Activated CD8-positive, alpha-beta T cell treated with anti-CD3 and anti-CD28 coated beads, Interleukin-2, amount 10 ng/mL, durations not matched to agents 7 days and 5 days (primary cell): Measurements from ENCODE around the gene RPL10. TPM values are rescaled to one million over a fixed set of nuclear protein-coding genes. Genes with fewer than 3 reads are reported as not detected.

Experiments used
- ATAC-seq: fragments of 150-1000 bp; cut with Tn5 transposase; one replicate; pipeline ENCODE4 v1.10.0; 2021; ENCODE audit warnings: moderate library complexity
- CTCF ChIA-PET: fragments of 350-600 bp; sonication (Branson Sonifier 250); formaldehyde crosslinking; loops from one replicate; lab custom pipeline; 2021; ENCODE audit warnings: antibody characterized with exemption; lab: Charles Lee
- POLR2A ChIA-PET: fragments of 350-600 bp; sonication (Branson Sonifier 250); formaldehyde crosslinking; loops from one replicate; lab custom pipeline; 2021; ENCODE audit warnings: antibody characterized with exemption; lab: Charles Lee
- DNase-seq: peaks from one replicate; pipeline ENCODE4 v3.0.0-alpha.2; 2020
- H3K27ac Mint-ChIP-seq: one replicate; pipeline ENCODE4 v1.8.0; 2021; ENCODE audit warnings: mild to moderate bottlenecking, mixed read lengths
- H3K27me3 Mint-ChIP-seq: one replicate; pipeline ENCODE4 v1.8.0; 2021; ENCODE audit warnings: low read depth, mixed read lengths
- H3K36me3 Mint-ChIP-seq: one replicate; pipeline ENCODE4 v1.8.0; 2021; ENCODE audit warnings: low read depth, mixed read lengths
- H3K4me1 Mint-ChIP-seq: one replicate; pipeline ENCODE4 v1.8.0; 2021; ENCODE audit warnings: low read depth, mixed read lengths
- H3K4me3 Mint-ChIP-seq: one replicate; pipeline ENCODE4 v1.8.0; 2021; ENCODE audit warnings: mild to moderate bottlenecking, mixed read lengths
- H3K9me3 Mint-ChIP-seq: one replicate; pipeline ENCODE4 v1.8.0; 2022; ENCODE audit warnings: mixed read lengths; ENCODE audit not compliant: insufficient read depth
- total RNA-seq, 2 experiments: library from RNA; stranded (reverse); gene quantifications; one replicate each; pipeline ENCODE4 v1.2.3, GENCODE V29; 2021

Gene RPL10
- total RNA-seq, 2 experiments from 2014 or later, result 2,758 to 2,862 TPM

DNA sequence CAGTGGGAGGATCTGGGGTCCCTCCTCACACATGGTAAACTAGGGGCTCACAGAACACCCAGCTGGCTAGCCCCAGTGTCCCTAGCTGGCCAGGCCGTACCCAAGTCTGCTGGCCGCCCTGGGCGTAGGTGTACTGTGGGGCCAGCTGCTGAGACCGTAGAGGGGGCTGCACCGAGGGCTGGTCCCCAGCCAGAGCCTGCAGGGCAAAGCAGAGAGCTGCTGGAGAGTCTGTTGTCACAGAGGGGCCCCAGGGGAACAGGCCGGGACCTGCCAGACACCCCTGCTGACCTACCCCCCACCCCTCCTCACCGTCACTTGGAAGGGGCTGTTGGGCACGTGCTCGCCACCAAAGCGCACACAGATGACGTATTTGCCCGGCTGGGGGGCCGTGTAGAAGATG lies 43.7 kb upstream of the RPL10 start:
- H3K9me3 Mint-ChIP-seq, result no peaks in the 10 kb centered on the region
- DNase-seq (no peak), ATAC-seq (no peak)
- H3K27me3 Mint-ChIP-seq, result no peaks in the 10 kb centered on the region
- peaks cover 40% of the 10 kb centered on the region for H3K36me3 Mint-ChIP-seq
- no peak overlapping the region for H3K27ac Mint-ChIP-seq
- POLR2A ChIA-PET, result interaction anchor here (0.7 kb wide), 1 partner anchor 19 kb away, joined by 3 read pairs; no protein-coding TSS in a partner anchor
- no peak overlapping the region for H3K4me3 Mint-ChIP-seq
- CTCF ChIA-PET, result no interaction called here
- H3K4me1 Mint-ChIP-seq, result peaks cover 65% of the 10 kb centered on the region

DNA sequence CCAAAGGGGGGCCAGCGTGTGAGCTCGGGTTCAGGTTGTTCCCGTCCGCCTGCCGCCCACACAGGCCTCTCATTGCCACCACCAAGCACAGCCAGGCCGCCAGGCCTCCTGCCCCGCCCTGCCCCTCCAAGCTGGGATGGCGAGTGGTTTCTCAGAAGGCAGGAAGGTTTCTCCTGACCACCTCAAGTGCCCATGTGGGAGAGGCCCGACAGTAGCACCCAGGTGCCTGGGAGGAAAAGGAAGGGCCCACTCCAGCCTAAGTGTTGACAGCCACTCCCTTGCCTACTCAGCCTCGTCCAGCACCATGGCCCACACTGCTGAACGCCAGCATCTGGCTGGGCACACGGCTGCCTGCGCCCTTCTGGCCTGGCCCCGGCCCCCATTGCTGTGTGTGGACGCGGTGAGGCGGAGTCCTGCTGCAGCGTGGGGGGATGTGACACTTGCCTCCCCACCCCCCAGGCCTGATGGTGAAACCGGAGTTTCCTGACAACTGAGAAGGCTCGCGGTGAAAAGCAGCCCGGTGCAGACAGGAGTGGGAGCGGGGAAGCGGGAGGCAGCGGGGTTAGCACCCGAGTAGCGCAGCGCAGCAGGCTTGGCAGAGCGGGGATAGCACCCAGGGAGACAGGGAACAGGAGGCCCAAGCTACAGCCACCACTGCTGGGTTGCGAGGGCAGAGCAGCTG lies 42.9 kb upstream of the RPL10 start:
- POLR2A ChIA-PET, result interaction anchor here (0.7 to 1.7 kb wide), 3 partner anchors 16 to 42 kb away, joined by 3 to 6 read pairs (median 3); no protein-coding TSS in a partner anchor
- peaks cover 59% of the 10 kb centered on the region for H3K4me1 Mint-ChIP-seq
- CTCF ChIA-PET, result no interaction called here
- H3K27me3 Mint-ChIP-seq, result no peaks in the 10 kb centered on the region
- H3K36me3 Mint-ChIP-seq, result peaks cover 38% of the 10 kb centered on the region
- H3K27ac Mint-ChIP-seq, result no peak overlapping the region
- H3K9me3 Mint-ChIP-seq, result no peaks in the 10 kb centered on the region
- DNase-seq (no peak), ATAC-seq (no peak)
- H3K4me3 Mint-ChIP-seq, result no peak overlapping the region

DNA sequence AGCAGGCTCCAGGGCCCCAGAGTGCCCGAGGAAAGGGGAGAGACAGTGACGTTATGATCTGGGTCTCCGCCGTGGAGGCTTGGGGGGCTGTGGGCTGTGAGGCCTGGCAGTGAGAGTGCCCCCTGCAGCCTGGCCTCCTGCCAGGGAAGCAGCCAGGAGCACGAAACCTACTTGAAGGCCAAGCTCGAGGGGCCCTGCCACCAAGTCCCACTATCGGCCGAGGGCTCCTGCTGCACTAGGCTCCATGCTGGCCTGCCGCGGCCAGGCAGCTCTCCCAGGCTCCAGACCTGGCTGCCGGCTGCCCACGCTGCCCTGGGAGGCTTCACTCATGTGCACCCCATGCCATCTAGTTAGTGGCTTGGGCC lies 42.4 kb upstream of the RPL10 start:
- Mint-ChIP-seq H3K4me1 (peaks cover 55% of the 10 kb centered on the region), H3K4me3 (no peak overlapping the region), H3K36me3 (peaks cover 40% of the 10 kb centered on the region), H3K9me3 (no peaks in the 10 kb centered on the region), H3K27me3 (no peaks in the 10 kb centered on the region), H3K27ac (no peak overlapping the region)
- no peak for ATAC-seq
- POLR2A ChIA-PET, result interaction anchor here (0.7 to 1.7 kb wide), 2 partner anchors 15 to 42 kb away, joined by 3 to 6 read pairs; no protein-coding TSS in a partner anchor
- CTCF ChIA-PET, result no interaction called here
- DNase-seq, result no peak

- POLR2A ChIA-PET, result interaction anchor here (0.6 to 1.7 kb wide), 2 partner anchors 14 to 116 kb away, joined by 3 to 6 read pairs; no protein-coding TSS in a partner anchor
- H3K9me3 Mint-ChIP-seq, result no peaks in the 10 kb centered on the region
- CTCF ChIA-PET, result no interaction called here
- H3K4me1 Mint-ChIP-seq, result peaks cover 52% of the 10 kb centered on the region
- ATAC-seq (no peak), DNase-seq (no peak)
- peaks cover 43% of the 10 kb centered on the region for H3K36me3 Mint-ChIP-seq
- peak overlapping the region; percentile 57 for H3K27ac Mint-ChIP-seq
- no peaks in the 10 kb centered on the region for H3K27me3 Mint-ChIP-seq
- no peak overlapping the region for H3K4me3 Mint-ChIP-seq
Measured at GRCh38 chrX:154356596-154356995, 41.6 kb upstream of the RPL10 start.

DNA sequence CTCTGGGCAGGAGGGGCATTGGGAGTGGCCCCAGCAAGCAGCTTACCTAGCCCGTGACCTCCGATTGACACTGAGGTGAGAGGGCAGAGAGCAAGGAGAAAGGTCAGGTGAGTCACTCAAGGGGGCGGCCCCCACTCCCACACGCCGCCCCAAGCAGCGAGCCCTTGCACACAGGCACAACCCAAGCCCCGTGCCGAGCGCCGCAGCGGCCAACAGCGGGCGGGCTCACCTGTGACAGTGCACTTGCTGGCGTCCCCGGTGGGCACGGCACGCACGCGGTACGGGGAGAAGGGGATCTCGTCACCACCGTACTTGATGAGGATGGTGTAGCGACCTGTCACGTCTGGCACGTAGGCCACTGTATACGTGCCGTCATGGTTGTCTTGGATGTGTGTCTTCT lies 41.0 kb upstream of the RPL10 start:
- Mint-ChIP-seq H3K27ac (no peak overlapping the region), H3K4me3 (no peak overlapping the region), H3K27me3 (no peaks in the 10 kb centered on the region), H3K9me3 (no peaks in the 10 kb centered on the region), H3K4me1 (peaks cover 46% of the 10 kb centered on the region), H3K36me3 (peaks cover 39% of the 10 kb centered on the region)
- DNase-seq (no peak), ATAC-seq (no peak)
- POLR2A ChIA-PET, result no interaction called here
- CTCF ChIA-PET, result no interaction called here

DNA sequence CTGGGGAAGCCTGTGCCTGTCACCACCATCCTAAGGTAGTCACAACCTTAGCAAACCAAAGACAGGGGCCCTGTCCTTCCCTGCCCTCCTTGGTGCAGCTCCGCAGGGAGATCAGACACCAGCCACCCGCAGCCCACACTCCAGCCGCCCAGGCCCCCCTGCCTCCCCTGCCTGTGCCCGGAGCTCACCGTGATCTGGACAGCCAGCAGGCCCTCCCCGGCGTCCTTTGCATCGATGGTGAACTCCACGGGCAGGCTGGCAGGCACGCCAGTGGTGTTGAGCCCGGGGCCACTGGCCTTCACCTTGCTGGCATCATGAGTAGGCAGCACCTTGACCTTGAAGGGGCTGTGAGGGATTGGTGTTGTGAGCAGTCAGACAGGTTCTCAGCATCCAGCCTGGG lies 40.2 kb upstream of the RPL10 start:
- DNase-seq (no peak), ATAC-seq (no peak)
- H3K4me3 Mint-ChIP-seq, result no peak overlapping the region
- no peaks in the 10 kb centered on the region for H3K27me3 Mint-ChIP-seq
- H3K9me3 Mint-ChIP-seq, result no peaks in the 10 kb centered on the region
- H3K4me1 Mint-ChIP-seq, result peaks cover 42% of the 10 kb centered on the region
- ChIA-PET POLR2A (interaction anchor here (1.0 kb wide), 1 partner anchor 9 kb away, joined by 3 read pairs; no protein-coding TSS in a partner anchor), CTCF (no interaction called here)
- no peak overlapping the region for H3K27ac Mint-ChIP-seq
- H3K36me3 Mint-ChIP-seq, result peaks cover 41% of the 10 kb centered on the region

DNA sequence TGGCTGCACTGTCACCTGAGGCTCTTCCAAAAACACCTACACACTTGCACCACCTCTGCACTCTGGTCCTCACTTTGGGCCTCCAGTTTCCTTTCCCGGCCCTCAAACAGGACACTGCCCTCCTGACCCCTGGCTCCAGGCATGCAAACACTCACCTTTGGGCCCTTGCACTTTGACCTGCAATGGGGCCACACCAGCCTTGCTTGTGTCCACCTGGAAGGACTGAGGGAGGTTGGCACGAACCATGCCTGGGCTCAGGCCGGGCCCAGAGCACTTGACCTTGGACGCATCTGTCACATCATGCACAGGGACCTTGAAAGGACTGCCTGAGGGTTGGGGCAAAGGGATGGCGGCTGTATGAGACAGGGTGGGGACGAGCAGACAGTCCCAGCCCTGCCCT lies 39.3 kb upstream of the RPL10 start:
- Mint-ChIP-seq H3K27ac (no peak overlapping the region), H3K36me3 (peaks cover 38% of the 10 kb centered on the region), H3K4me3 (no peak overlapping the region), H3K9me3 (no peaks in the 10 kb centered on the region), H3K4me1 (peaks cover 36% of the 10 kb centered on the region), H3K27me3 (no peaks in the 10 kb centered on the region)
- ChIA-PET POLR2A (no interaction called here), CTCF (no interaction called here)
- no peak for ATAC-seq
- no peak for DNase-seq

DNA sequence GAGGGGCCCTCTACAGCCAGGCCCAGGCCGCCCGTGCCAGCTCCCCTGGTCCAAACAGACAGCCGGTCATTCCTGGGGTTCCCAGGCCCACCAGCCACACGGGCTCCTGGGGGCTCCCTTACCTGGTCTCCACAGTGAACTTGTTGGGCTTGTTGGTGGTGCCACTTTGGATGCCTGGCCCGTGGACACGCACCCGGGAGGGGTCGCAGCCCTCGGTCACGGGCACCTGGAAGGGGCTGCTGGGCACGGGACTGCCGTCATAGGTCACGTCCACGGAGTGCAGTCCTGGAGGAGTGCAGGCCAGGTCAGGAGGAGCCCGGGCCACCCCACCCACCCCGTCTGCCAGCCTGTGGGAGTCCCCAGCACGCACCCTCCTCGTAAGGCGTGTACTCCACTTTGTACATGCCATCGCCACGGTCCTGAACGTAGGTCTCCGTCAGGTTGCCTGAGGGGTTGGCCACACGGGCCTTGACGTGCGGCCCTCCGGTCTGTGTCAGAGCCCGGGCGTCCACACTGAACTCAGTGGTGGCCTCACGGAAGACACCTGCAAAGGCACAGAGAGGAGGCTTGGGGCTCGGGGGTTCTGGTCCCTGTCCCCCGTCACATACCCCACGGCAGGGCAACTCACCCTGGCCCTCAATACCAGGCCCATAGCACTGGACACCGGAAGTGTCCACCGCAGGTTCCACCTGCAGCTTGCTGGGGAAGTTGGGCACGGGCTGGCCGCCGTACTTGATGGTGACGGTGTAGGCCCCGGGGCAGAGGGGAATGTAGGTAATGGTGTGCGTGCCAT lies 38.6 kb upstream of the RPL10 start:
- CTCF ChIA-PET, result no interaction called here
- Mint-ChIP-seq H3K27ac (no peak overlapping the region), H3K4me3 (no peak overlapping the region), H3K9me3 (no peaks in the 10 kb centered on the region), H3K27me3 (no peaks in the 10 kb centered on the region), H3K4me1 (peaks cover 29% of the 10 kb centered on the region), H3K36me3 (peaks cover 41% of the 10 kb centered on the region)
- POLR2A ChIA-PET, result no interaction called here
- no peak for ATAC-seq
- DNase-seq, result no peak

DNA sequence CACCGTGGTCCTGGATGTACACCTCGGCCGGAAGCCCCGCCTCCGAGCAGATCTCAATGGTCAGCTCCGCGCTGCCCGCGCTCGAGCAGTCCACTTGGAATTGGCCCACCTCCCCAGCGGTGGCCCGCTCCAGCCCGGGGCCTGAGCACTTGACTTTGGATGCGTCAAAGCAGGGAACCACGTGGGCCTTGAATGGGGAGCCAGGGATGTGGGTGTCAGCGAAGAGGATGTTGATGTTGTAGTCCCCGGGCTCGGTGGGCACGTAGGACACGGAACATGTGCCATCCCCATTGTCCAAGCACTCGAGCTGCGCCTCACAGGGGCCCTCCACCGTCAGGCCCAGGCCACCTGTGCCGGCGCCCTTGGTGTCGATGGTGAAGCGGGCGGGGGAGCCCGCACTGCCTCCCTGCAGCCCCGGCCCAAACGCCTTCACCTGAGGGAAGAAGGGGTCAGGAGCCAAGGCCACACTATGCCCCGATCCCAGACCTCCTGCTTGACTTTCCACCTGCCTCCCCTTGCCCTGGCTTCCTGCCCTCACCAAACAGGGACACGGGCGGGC lies 37.9 kb upstream of the RPL10 start:
- no peak for DNase-seq
- H3K27me3 Mint-ChIP-seq, result no peaks in the 10 kb centered on the region
- ChIA-PET CTCF (no interaction called here), POLR2A (no interaction called here)
- H3K4me1 Mint-ChIP-seq, result peaks cover 32% of the 10 kb centered on the region
- ATAC-seq, result no peak
- no peak overlapping the region for H3K27ac Mint-ChIP-seq
- H3K36me3 Mint-ChIP-seq, result peaks cover 44% of the 10 kb centered on the region
- H3K9me3 Mint-ChIP-seq, result no peaks in the 10 kb centered on the region
- no peak overlapping the region for H3K4me3 Mint-ChIP-seq

DNA sequence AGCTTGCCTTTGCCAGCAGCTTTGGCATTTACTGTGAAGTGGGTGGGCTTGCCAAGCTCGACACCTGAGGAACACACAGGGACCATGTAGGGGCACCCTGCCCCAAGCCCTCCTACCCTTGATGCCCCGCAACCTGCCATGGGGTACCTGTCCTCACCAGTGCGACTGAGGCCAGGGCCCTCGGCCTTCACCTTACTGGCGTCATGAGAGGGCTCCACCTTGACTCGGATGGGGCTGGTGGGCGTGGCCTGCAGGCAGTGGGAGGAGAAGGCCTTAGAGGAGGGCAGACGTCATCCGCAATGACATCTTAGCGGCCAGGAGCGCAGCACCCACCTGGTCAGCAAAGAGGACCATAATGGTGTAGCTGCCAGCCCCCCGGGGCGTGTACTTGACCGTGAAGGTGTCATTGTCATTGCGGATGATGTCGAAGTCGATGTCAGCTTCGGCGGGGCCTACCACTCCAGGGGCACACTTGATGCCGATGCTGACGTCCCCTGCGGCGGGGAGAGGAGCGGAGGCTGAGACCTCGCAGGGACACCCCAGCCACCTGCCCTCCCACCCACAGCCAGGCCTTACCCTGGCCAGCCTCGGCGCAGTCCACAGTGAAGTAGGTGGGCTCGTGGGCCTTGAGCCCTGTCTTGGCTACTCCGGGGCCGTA lies 36.0 kb upstream of the RPL10 start:
- CTCF ChIA-PET, result interaction anchor here (1.2 kb wide), 1 partner anchor 11 kb away, joined by 3 read pairs; no protein-coding TSS in a partner anchor
- Mint-ChIP-seq H3K27ac (no peak overlapping the region), H3K27me3 (no peaks in the 10 kb centered on the region), H3K4me1 (peaks cover 31% of the 10 kb centered on the region), H3K36me3 (peaks cover 39% of the 10 kb centered on the region), H3K9me3 (no peaks in the 10 kb centered on the region), H3K4me3 (no peak overlapping the region)
- POLR2A ChIA-PET, result no interaction called here
- no peak for ATAC-seq
- DNase-seq, result no peak

DNA sequence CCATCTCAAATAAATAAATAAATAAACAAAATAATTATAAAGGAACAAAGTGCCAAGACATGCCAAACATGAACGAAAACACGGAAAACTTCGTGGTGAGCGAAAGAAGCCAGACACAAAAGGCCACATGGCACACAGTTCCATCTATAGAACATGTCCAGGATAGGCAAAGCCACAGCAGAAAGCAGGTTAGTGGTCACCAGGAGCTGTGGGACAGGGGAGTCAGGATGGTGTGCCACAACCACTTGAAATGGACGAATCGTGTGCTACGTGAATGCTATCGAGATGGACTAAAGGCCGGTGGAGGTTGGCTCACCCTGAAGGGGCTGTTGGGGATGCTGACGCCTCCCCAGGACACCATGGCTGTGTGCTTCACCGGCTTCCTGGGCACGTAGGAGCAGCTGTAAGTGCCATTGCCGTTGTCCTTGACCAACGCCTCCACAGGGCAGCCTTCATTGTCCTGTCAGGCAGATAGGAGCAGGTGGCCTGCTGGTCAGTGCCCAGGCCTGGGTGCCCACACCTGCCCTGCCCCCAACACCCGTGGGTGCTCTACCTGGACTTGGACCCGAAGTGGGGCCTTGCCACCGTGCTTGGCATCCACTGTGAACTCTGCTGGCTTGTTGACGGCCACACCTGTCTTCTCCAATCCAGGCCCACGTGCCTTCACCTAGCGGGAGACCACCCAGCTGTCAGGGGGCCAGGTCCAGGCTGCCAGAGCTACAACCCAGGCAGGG lies 34.3 kb upstream of the RPL10 start:
- Mint-ChIP-seq H3K27me3 (no peaks in the 10 kb centered on the region), H3K27ac (peak overlapping the region; percentile 52), H3K9me3 (no peaks in the 10 kb centered on the region), H3K4me3 (no peak overlapping the region), H3K36me3 (peaks cover 41% of the 10 kb centered on the region), H3K4me1 (peaks cover 30% of the 10 kb centered on the region)
- ChIA-PET CTCF (interaction anchor here (1.2 kb wide), 1 partner anchor 9 kb away, joined by 3 read pairs; no protein-coding TSS in a partner anchor), POLR2A (no interaction called here)
- no peak for ATAC-seq
- DNase-seq, result no peak
